SK-N-SH treated with all-trans-retinoic acid at 6 μM for 48 hours (cell line): ENCODE measurements around the gene NAPB.

ENCODE experiments used
- ARNTL ChIP-seq: fragments of 450-650 bp; formaldehyde crosslinking; IDR thresholded peaks from 2 replicates; pipeline ENCODE4 v1.5.0; 2020; ENCODE audit warnings: low read depth, mild to moderate bottlenecking, moderate library complexity, borderline replicate concordance
- ESRRG ChIP-seq: fragments of 250-450 bp; sonication (Bioruptor Pico); IDR thresholded peaks from 2 replicates; pipeline ENCODE4 v1.6.1; 2021; ENCODE audit warnings: mild to moderate bottlenecking
- GLIS3 ChIP-seq: fragments of 250-450 bp; sonication (Bioruptor Pico); IDR thresholded peaks from 2 replicates; pipeline ENCODE4 v1.5.0; 2020; ENCODE audit warnings: mild to moderate bottlenecking, moderate library complexity
- TSHZ2 ChIP-seq: fragments of 250-450 bp; sonication (Bioruptor Pico); IDR thresholded peaks from 2 replicates; pipeline ENCODE4 v1.5.0; 2020; ENCODE audit warnings: mild to moderate bottlenecking, moderate library complexity
- ZFP3 ChIP-seq: fragments of 250-450 bp; sonication (Bioruptor Pico); IDR thresholded peaks from 2 replicates; pipeline ENCODE4 v1.5.0; 2020; ENCODE audit warnings: mild to moderate bottlenecking, moderate library complexity
- ZNF565 ChIP-seq: fragments of 450-650 bp; formaldehyde crosslinking; conservative IDR thresholded peaks from 2 replicates; pipeline ENCODE4 v1.5.0; 2020; ENCODE audit warnings: low read depth, mild to moderate bottlenecking, moderate library complexity
- ZNF70 ChIP-seq: fragments of 450-650 bp; formaldehyde crosslinking; IDR thresholded peaks from 2 replicates; pipeline ENCODE4 v1.5.0; 2020; ENCODE audit warnings: mild to moderate bottlenecking, moderate library complexity

- TF ChIP-seq ZNF565 (CRISPR knock-in tag) (no peak), GLIS3 (CRISPR knock-in tag) (no peak), TSHZ2 (no peak), ZNF70 (CRISPR knock-in tag) (no peak), ESRRG (CRISPR knock-in tag) (no peak), ARNTL (no peak), ZFP3 (CRISPR knock-in tag) (no peak)
These were observed 46.8 kb downstream of the NAPB start for GRCh38 chr20:23374441-23374840.
